HTR-8/SVneo (cell line): ENCODE data around the gene COMMD10.
"Not testable (repeated sequence)": the region's sequence is repeated elsewhere in the genome, so short reads cannot be mapped to it uniquely, and the experiment has no call there.

Experiments used
- DNase-seq: peaks from one replicate; pipeline ENCODE4 v3.0.0; 2011; ENCODE audit warnings: low spot score, mixed read lengths; ENCODE audit not compliant: insufficient read length
- FAIRE-seq: peaks from 2 replicates; lab custom pipeline; 2011; peaks lifted over from hg19 to GRCh38; lab: Jason Lieb, UNC

COMMD10 gene

GRCh38 chr5:116091416-116091815 is 6.6 kb downstream of the COMMD10 start:
- DNase-seq (no peak), FAIRE-seq (no peak)

DNA sequence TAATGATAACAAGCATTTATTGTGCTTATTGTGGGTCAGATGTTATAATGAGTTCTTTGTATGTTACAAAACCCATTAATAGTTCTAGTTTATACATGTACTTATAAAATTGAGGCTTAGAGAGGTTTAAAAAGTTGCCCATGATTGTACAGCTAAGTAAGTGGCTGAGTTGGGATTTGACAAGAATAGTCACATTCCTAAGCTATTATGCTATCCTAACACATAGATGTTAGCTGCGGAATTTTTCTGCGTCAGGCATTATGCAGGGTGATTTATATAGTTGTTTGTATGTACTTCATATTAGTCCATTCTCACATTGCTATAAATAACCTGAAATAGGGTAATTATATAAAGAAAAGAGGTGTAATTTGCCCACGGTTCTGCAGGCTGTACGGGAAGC is 12.5 kb downstream of the COMMD10 start:
- DNase-seq (no peak), FAIRE-seq (no peak)

DNA sequence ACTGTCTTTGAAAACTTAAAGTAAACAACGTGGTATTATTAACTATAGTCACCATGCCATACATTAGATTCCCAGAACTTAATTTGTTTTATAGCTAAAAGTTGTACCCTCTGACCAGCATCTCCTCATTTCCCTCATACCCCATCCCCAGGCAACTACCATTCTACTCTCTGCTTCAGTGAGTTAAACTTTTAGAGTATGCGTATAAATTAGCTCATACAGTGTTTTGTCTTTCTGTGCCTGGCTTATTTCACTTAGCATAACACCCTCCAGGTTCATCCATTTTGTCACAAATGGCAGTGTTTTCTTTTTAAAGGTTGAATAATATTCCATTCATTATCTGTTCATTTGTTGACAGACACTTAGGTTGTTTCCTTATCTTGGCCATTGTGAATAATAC is 14.2 kb downstream of the COMMD10 start:
- FAIRE-seq (no peak), DNase-seq (no peak)

DNA sequence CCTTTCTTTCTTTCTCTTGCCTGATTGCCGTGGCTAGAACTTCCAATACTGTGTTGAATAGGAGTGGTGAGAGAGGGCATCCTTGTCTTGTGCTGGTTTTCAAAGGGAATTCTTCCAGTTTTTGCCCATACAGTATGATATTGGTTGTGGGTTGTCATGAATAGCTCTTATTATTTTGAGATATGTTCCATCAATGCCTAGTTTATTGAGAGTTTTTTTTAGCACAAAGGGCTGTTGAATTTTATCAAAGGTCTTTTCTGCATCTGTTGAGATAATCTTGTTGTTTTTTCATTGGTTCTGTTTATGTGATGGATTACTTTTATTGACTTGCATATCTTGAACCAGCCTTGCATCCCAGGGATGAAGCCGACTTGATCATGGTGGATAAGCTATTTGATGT is 20.1 kb downstream of the COMMD10 start:
- FAIRE-seq, DNase-seq: not testable (repeated sequence)

GRCh38 chr5:116115163-116115562 is 30.3 kb downstream of the COMMD10 start:
- no peak for DNase-seq
- FAIRE-seq: no peak

- FAIRE-seq (no peak), DNase-seq (no peak)
Measured at GRCh38 chr5:116130471-116130870, 45.6 kb downstream of the COMMD10 start.

- DNase-seq (no peak), FAIRE-seq (no peak)
Measured at GRCh38 chr5:116130976-116131375, 46.2 kb downstream of the COMMD10 start.

DNA sequence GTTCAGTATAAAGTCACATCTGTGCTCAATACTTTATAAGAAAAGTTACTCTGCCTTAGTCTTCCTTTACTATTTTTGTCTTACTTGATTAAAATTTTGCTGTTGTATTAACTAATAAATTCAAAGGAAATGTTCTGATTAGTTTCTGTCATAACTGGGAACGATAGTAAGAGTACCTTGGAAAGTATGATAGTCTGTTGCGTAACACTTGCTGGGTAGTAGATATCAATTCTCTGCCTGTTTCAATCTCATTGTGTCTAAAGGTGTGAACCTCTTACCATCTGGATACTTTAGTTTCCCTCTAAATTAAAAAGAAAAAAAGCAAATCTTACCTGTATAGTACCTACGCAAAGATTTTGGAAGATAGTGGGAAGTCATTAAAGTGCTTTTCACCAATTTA is 48.5 kb downstream of the COMMD10 start:
- FAIRE-seq (no peak), DNase-seq (no peak)

GRCh38 chr5:116135344-116135743 is 50.5 kb downstream of the COMMD10 start:
- FAIRE-seq (no peak), DNase-seq (no peak)

DNA sequence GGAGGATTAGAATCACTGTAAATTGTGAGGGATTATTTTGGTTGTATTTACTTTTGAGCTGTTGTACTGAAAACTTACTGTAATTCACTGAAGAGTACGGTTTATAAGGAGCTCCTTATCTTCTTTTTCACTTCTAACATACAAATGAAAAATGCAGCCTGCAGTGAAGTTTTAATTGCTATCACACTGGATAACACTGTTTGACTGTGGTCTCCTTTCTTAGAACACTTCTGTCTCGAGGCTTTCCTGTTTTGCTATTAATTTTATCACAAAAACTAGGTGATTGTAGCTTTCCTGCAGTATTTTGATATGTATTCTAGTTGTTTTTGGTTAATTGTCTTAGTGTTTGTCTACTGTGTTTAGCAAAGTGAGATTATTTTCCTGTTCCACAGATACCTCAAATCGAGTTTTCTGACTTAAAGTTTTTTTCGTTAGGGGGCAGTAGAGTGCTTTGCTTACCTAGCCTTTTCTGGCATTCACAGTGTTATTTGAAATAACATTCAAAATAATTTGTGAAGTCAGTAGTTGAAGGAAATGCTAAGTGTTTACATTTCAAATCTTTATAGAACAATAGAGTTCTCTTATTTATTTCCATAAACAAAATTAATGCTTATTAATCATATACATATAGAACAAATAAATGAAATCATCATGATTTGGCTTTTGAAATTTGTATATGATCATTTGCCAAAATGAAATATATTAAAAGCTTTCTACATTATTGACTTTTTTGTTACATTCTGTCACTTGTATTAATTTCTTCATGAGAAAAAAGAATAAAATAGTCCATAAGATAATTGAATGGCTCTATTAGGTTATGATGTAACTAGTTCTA is 52.9 kb downstream of the COMMD10 start:
- peak; percentile 20 for DNase-seq

GRCh38 chr5:116142495-116142894 is 57.7 kb downstream of the COMMD10 start:
- FAIRE-seq: no peak

More for the DNA sequence above, 52.9 kb downstream of the COMMD10 start:
- FAIRE-seq: no peak

GRCh38 chr5:116144103-116144502 is 59.3 kb downstream of the COMMD10 start:
- DNase-seq: no peak
- no peak for FAIRE-seq

More at GRCh38 chr5:116142495-116142894, 57.7 kb downstream of the COMMD10 start:
- DNase-seq: no peak

DNA sequence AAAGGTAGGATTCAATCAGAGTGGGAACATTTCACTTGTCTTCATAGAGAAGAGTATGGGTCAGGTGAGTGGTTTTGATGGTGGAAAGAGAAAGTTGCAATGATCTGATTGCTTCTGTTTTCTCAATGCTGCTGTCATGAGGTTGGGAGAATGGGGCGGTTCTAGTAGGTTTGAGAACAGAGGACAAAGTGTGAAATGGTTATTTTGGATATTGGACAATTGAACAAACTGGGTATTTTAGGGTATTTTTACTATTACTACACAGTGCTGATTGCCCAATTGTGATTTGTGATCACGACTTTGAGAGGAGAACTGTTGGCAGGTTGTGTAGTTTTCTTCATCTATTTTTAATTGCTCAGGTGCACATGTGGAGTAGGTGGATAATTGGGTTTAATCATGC is 60.2 kb downstream of the COMMD10 start:
- DNase-seq (no peak), FAIRE-seq (no peak)

GRCh38 chr5:116145416-116145815 is 60.6 kb downstream of the COMMD10 start:
- FAIRE-seq: no peak
- DNase-seq: no peak

DNA sequence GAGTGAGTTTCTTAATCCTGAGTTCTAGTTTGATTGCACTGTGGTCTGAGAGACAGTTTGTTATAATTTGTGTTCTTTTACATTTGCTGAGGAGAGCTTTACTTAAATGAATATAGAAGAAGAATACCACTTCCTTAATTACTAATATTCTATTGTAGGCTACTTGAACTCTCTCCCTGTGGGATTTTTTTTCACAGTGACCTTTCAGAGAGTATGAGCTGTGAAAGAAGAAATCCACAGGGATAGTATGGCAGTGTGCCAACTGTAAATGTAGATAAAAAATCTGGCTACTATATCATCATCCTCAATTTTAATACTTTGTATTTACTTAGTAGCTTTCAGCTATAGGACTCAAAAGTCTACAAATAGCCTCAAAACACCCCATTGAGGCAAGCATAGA is 67.3 kb downstream of the COMMD10 start:
- FAIRE-seq (no peak), DNase-seq (no peak)

DNA sequence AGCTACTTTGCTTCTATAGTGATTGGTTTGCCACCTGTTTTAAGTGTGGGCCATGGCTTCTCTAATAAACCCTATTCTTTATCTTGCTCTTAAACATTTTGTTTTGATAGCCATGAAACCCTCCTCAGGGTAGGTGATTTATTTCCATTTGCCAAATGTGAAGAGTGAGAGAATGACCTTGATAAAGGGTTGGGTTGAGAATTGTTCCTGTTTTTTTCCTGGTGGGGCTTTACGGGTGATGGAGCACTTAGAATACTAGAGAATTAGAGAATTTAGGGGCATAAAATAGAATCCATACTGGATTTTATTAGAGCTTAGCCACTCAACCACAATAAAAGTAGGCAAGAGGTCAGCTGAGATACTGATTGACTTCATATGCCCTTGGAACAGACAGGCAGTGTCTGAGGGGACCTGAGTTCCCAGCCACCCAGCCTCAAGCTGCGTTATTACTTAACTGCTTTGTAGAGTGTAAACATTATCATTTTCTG is 68.9 kb downstream of the COMMD10 start:
- FAIRE-seq (no peak), DNase-seq (no peak)

GRCh38 chr5:116154252-116154651 is 69.4 kb downstream of the COMMD10 start:
- no peak for DNase-seq

DNA sequence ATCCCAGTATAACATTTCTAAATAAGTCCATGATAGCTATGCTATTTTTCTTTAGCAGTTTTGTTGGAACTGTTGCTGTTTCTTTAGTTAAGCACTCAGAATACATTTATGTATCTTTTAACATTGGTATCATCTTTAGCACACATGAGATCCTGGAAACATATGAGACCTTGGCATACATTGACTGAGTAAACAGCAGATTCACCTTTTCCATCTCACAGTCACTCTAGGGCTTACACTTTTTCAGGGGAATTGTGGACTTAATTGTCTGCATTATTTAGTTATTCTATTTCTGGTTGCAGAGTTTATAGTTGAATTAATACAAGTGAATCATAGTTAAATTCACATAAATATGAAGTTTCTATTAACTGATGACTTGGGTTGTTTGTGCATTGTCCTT is 70.1 kb downstream of the COMMD10 start:
- no peak for FAIRE-seq
- DNase-seq: no peak

More at GRCh38 chr5:116154252-116154651, 69.4 kb downstream of the COMMD10 start:
- no peak for FAIRE-seq

- no peak for FAIRE-seq
Measured at GRCh38 chr5:116157902-116158301, 73.1 kb downstream of the COMMD10 start.

GRCh38 chr5:116159006-116159405 is 74.2 kb downstream of the COMMD10 start:
- FAIRE-seq (no peak), DNase-seq (no peak)

More at GRCh38 chr5:116157902-116158301, 73.1 kb downstream of the COMMD10 start:
- no peak for DNase-seq

DNA sequence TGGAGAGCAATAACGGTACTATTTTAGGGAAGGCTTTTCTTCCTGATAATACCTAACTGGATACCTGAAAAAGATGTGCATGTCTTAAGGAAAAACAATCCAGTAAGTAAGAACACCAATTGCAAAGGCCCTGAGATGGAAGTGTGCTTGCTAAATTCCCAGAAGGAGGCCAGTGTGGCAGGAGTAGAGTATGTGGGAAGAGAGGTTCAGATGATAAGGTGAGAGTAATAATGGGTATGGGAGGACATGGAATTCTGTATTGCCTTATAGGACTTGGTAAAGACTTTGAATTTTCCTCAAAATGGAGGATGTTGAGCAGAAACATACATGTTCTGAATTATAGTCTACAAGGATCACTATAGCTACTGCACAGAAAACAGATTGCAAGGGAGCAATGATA is 89.3 kb downstream of the COMMD10 start:
- FAIRE-seq: no peak

DNA sequence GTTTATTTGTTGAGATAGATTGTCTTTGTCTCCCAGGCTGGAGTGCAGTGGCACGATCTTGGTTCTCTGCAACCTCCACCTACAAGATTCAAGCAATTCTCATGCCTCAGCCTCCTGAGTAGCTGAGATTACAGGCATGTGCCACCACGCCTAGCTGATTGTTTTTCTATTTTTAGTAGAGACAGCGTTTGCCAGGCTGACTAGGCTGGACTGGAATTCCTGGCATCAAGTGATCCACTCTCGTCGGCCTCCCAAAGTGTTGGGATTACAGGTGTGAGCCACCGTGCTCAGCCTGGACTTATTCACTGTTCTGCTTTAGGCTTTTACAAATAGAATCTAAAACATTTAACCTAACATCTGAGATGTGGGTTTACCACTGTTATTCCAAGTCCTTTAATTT is 91.3 kb downstream of the COMMD10 start:
- FAIRE-seq (no peak), DNase-seq (no peak)

More for the DNA sequence above, 89.3 kb downstream of the COMMD10 start:
- no peak for DNase-seq
